Brain pericyte (primary cell): ENCODE results near the gene NFIC.

Experiments used
- DNase-seq: peaks from one replicate; pipeline ENCODE4 v3.0.0-alpha.2; 2012; ENCODE audit warnings: low read depth, low spot score

Gene NFIC

DNA sequence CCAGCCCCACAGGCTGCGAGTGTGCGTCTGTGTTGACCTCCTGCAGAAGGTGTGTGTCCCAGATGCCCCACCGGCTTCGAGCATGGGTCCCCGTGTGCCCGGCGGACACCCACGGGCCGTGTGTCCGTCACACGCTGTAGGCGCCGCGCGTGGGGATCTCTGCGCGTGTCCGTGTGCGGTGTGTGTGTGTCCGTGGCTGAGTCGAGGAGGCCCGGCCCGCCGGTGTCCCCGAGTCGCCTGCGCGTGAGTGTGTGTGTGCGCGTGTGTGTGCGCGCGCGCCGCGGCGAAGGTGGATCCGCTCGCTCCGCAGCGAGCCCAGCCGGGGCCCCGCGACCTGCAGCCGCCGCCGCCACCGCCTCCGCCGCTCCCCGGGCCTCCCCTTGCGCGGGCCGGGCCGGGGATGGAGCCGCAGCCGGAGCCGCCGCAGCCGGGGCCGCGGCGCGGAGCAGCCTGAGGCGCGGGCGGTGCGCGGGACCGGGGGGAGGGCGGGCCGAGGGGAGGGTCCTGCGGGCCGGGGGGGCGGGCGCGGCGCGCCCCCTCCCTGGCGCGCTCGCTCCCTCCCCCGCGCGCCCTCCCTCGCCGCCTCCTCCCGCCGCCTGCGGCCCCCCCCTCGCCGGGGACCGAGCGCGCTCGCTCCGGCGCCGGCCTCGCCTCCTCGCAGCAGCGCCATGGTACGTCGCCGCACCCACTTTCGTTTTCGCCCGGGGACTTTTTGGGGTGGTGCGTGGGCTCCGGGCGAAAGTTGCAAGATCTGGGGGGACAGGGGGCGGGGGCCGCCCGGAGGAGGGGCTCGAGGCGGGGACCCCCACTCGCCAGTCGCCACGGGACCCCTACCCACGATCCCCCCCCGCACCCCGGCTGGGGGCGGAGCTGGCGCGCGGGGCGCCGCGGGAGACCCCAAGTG lies 7.1 kb upstream of the NFIC start:
- no peak for DNase-seq

DNA sequence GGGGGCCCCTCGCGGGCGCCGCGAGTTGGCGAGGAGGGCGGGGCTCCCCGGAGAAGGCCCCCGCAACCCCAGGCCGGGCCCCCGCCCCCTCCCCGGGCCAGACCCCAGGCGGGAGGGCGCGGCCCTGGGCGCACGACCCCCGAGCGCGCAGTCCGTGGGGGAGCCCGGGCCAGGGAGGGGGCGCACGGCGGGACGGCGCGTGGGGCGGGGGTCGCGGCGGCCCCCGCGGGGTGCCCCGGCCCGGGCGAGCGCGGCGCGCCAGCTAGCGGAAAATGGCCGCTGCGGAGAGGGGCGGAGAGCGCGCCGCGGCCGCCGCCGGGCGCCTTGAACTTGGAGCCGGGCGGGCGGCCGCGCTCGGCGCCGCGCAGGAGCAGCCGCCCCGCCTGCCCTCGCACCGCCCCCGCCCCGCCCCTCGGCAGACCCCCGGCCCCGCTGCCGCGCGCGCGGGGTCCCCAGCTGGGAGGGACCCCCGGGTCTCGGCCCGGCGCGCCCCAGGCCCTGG lies 6.4 kb upstream of the NFIC start:
- DNase-seq, result no peak

DNA sequence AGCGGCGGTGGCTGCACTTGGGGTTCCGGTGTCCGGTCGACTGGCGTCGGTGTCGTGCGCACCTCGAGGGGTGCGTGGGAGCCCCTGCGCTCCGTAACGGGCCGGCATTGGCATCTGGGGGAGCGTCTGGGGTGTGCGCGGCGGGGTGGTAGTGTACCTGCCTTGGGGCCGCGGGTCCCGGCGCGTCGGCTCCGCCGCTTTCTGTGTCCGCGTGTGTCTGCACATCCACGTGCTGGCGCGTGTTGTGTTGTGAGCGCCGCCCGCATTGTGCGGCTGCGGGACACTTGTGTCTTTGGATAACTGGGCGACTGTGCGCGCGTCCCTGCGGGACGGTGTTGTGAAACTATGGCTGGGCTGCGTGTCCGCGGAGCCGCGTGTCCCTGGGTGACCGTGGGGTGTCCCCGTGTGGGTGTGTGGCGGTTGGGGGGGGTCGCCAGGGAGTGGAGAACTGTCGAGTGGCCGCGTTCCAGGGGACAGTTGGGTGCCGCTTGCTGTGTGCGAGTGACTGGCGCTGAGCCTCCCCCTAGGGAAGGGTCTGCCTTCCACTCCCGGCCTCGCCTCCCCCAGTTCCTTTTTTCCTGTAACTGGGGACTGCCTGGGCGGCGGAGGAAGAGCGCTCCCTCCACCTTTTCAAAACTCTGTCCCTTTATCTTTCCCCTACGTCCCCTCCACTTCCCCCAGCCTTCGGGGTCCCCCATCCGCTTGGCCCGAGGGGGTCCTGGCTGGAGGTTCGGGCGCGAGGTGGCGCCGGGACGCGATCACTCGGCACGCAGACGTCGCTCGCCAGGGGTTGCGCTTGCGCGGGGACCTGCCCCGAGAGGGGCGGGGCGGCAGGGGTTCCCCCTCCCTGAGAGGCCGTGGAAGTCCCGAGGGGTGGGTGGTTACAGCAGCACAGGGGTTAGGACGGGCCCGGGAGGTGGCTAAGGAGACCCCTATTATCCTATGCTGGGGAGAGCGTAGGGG lies 5.7 kb upstream of the NFIC start:
- no peak for DNase-seq

DNA sequence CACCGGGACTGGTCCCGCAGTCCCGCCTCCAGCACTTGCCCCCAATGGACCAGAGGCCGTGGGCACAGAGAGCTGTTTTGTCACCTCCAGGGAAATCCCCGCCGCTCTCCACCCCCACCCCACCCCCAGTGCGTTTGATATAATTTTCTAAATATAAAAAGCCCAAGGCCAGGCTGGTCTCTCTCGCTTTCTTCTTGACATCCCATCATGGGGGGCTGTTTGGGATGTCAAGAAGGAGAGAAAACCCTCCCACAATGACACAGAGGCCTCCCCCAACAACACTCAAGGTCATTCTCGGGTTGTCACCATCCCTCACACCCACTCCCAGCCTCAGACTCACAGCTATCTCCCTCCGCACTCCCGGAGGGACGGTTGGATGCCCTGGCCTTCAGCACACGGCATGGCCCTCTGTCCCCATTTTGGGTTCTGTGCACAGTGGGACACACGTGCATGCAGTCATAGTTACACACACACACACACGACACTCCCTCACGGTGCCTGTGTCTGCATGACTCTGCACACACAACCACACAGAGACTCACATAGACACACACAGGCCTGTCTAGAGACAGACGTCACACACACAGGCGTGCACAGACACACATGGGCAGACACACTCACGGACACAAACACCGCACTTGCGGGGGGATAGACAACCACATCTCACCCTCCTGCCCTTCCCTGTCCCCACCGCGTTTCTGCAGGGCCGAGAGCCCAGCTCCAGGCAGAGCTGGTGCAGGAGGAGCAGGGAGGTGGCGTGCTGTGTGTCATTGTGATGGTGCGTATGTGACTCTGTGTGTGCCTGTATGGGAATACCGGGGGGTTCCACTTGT lies 4.8 kb upstream of the NFIC start:
- DNase-seq, result no peak

DNA sequence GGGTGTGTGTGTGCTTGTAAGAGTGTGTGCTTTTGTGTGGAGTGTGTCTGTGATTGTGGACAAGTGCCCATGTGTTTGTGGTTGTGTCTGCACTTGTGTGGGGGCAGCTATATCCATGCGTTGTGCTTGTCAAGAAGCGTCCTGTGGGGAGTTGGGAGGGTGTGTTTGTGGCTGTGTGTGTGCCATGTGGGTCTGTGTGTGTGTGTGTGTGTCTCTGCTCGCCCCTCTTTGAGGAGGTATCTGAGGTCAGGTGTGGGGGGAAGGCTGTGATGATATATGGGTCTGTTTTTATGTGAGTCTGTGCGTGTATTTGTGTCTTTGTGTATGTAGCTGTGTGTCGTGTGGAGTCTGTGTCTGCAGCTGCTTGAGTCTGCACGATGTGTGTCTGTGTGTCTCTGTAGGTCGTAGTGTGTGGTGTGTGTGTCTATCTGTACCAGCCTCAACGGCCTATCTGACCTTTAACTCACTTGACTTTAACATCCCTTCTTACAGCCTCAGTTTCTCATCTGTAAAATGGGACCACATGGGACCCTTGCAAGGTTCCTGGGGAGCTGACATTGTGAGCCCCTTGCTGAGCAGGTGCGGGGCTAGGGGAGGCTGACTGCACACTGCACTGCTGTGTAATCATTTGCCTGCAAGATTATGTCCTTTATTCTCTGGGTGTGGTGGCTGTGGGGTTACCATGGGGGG lies 4.0 kb upstream of the NFIC start:
- DNase-seq, result no peak

DNA sequence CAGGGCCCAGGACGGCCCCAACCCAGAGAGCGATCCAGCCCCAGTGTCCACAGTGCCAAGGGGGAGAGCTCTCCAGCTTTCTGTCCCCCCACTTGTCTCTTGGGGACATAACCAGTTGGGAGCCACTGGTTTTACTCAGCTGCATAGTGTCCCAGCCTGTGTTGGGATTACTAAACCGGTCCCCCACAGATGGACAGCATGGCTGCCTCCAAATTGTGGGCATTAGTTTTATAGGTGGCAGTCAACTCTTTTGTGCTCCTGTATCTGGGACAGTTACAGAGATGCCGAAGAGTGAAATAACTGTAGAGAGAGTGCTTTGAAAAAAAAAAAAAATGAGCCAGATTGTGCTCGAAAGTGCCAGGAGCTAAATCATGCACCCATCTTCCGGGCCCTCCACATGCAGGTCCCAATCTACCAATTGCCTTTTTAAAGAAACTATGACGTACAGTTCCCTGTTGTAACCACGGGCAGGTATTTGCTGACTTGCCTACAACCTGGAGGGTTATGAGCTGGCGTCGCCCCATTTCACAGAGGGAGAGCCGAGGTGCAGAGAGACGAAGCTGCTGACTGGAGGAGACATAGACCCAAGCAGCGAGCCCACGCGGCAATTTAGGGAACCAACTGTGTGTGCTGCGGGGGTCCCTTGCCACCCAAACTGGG lies 2.4 kb upstream of the NFIC start:
- DNase-seq, result no peak

DNA sequence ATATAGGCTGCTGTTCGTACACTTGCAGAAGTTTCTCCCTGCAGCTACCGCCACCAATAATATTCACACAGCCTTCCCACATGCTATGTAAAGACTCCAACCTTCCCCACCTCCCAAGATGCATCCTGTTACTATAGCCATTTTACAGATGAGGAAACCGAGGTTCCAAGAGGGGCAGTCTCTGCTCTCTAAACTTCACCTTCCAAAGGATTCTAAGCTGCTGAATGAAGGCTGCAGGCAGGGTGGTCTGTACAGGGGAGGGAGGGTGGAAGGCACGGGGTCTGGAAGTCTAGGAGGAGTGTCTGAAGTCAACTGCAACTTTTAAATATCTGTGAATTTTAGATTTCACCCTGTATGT lies 1.9 kb upstream of the NFIC start:
- no peak for DNase-seq

DNA sequence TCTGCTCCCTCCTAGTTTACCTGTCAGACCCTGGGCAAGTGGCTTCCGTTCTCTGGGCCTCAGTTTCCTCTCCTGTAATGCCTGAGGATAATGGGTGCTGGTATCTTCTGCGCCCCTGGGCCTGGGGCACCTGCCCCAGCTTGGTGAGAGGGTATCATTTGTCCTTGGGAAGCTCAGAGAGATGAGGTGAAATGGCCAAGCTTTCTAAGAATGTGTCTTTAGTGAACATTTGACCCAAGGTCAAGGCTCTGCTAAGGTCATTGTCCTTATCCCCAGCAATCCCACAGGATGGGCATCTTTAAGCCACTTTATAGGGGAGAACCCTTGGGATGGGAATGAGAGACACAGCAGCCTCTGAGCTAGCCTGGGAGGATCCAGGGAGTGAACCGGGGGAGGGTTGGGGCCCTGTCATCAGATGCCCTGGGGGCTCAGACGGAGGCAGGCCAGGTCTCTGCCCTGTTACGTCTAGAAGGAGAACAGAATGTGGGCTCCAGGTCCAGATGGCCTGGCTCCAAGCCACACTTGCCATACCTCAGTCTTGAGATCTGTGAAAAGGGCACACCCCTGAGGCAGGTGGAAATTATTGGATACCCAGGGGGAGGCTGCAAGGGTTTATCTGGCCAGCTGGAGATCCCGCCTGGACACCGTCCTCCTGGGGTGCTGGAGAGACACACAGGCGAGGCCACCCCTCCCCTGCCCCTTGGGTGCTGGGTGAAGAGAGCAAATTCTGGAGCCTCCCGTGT lies 1.1 kb upstream of the NFIC start:
- DNase-seq, result no peak

DNA sequence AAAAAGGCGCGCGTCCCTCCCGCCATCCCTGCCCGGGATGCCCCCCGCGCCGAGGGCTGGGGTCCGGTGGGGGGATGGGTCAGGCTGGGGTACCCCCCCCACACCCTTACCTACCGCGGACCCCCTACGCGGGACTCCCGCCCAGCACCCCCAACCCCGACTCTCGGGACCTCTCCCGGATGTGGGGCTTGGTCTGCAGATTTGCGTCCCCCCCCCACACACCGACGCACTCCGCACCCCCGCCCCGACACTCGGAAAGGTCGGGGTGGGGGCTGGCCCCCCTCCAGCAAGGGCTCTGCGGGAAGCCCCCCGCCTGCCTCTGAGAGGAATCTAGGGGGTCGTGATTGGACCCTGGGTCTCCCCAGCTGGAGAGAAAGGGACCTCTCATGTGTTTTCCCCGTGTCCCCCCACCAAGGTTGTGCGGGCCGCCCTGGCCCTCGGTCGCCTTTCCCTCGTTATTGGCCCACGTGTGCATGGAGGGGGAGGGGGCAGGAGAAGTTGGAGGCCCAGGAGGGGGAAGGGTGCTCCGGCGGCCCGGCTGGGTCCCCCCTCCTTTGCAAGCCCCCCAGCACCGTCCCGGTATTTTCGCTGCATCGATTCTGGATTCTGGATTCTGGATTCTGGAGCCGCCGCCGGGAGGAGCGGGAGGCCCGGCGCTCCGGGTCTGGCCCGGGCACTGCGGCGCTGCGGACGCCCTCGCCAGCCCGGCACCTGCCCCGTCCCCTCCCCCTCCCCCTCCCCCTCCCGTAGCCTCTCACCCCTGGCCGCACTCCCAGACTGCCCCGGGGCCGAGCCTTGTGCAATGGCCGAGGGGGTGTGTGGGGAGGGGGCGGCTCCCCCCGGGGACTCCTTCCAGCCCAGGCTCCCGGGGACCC lies 607 bp downstream of the NFIC start:
- no peak for DNase-seq

DNA sequence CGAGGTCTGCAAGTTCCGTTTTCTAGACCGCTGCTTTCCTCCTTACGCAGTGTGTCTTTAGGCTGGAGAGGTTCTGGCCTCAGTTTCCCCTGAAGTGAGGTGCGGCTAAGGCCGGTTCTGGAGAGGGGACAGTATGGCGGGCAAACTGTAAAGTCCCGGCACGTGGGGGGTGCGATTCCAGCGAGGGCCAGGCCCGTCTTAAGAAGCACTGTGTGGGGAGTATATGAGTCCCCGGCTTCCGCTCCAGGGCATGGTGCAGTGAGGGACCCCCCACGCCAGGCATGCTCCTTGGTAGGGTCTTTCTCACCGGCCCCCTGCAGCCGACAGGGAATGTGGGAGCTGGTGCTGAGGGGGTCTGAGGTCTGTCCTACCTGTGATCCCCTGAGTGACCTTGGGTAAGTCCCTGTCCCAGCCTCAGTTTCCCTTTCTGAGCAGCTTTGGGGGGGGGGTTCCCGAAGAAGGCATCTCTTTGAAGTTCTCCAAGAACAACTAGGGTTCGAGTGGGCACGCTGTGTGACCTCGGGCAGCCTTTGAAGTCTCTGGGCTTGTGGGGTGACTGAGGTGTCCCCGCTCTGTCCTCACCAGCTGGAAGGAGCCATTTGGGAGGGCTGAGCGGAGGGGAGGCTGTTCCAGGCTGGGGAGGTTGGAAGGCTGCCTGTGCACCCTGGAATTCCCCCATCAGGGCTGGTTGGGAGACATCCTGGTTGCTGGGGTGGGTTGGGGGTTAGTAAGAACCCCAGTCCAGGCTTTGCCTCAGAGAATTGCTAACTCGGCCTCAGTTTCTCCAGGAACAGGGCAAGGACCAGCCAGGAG lies 1.5 kb downstream of the NFIC start:
- DNase-seq, result no peak

DNA sequence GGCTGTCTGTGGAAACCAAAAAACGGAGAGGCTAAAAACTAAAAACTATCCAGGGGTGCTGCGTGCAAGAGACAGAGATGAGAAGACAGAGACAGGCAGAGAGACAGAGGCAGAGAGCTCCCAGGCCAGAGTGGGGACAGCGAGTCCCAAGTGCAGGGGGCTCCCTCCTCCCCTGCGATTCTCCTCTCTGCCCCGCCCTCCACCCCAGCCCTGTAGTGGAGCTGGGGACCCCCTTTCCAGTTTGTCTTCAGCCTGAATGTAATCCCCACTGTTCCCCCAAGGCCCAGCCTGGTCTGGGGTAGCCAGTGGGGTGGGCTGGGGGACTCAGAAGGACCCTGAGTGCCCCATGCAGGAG lies 2.0 kb downstream of the NFIC start:
- no peak for DNase-seq

DNA sequence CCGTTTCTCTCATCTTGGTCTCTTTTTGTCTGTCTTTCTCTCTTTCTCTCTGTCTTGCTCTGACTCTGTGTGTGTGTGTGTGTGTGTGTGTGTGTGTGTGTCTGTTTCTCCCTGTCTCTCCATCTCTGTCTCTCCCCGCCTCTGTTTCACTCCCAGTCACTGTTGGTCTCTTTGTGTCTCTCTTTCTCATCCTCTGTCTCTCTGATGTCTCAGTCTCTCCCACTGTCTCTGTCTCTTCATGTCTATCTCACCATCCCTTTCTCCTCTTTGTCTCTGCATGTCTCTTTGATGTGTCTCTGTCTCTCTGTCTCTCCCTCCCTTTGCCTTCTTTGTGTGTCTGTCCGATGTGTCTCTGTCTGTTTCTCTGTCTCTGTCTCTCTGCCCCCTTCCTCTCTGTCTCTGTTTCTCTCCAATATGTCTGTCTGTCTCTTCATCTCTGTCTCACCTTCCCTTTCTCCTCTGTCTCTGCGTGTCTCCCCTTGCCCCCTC lies 2.5 kb downstream of the NFIC start:
- DNase-seq, result no peak

DNA sequence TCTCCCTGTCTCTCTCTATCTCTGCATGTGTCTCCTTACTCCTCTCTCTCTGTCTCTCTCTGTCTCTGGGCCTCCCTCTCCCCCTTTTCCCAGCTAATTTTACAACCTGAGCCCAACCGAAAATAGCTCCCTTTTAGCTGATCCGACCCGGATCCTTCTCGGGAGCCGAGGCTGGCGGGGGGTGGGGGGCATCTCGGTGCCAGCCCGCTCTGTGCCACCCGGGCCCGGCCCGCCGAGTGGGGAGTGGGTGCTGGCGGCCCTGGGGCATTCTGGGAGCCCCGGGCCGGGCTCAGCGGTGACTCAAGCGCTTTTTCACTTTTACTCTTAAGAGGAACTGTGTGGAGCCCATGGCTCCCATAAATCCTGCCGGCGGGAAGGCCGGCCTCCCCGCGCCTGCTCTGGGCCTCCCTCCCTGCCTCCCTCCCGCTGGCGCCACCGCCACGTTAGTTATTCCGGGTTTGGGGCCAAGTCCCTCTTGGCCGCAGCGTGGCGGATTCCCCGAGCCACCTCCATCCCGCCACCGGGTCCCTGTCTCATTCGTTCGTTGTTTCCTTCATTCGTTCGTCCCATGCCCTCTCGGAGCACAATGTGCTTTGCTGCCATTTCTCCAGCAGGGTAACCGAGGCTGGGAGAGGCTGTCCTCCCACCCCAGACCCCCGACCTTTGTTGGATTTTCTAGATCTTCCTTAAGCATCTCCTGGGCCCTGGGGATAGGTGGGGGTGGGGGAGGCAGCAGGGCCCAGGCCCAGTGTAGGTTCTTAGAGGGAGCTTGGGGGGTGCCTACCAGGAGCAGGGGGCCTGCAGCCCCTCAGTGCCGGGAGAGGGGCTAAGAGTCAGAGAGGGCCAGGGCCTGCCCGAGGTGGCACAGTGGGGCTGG lies 3.2 kb downstream of the NFIC start:
- DNase-seq, result no peak

DNA sequence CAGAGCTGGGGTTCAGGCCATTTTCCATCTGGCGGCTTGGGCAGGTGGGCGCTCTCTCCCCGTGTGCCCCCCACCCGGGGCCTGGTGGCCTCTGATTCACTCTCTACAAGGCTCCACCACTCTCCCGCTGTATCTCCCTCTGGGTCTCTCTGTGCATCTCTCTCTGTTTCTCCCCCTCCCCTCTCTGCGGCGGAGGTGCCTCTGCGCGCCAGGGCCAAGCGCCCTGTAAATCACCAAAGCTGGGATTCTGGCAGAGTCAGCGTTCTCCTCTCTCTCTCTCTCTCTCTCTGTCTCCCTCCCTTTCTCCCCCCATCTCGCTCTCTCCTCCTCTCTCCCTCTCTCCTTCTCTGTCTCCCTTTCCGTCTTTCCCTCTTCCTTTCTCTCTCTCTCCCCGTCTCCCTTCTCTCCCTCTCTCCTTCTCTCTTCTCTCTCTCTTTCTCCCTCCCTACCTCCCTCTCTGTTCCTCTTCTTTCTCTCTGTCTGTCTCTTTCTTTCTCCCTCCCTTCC lies 3.9 kb downstream of the NFIC start:
- no peak for DNase-seq

DNA sequence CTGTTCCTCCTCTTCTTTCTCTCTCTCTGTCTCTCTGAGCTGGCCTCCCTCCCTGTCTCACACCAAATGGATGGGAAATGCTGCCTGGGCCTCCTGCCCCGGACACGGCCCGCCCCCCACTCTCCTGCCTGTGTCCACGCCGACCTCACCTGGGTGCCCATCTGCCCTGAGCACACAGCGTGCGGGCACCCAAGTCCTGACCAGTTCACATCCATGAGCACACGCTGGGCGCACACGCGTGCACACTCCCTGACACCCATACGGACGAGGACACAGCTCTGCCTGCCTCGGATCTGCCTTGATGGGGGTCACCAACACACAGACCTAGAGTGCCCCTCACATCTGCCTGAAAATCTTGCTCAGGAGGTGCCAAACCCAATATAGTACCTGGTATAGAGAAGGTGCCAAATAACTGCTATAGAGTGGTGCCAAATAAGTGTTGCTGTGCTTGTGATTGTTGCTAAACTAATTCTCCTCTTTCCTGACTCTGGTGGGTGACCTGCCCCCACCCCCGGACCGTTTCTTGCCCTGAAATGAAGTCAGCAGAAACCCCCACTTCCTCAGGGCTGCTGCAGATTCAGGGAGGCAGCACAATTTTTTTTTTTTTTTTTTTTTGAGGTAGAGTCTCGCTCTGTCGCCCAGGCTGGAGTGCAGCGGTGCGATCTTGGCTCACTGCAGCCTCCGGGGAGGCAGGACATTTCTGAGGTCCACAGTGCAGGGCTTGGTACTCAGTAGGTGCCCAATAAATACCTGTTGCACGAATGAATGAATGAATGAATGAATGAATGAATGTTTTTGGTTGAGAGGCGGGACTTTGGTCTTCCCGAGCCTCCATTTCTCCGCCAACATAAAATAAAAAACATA lies 4.6 kb downstream of the NFIC start:
- no peak for DNase-seq

DNA sequence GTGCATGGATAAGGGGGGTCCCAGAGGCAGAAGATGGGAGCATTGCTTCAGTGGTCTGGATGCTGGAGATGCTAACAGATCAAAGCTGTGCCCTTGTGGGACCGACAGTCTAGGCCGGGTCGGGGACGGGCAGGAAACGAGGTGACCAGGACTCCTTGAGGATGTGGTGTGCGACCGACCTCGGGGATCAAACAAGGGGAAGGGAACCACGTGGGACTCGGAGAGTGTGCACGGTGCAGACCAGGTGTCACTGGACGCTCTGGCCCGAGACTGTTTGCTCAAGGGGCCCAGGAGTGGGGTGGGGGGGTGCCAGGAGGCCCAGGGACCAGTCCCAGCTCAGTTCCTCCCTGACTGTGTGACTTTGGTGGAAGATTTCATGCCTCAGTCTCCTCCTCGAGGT lies 6.0 kb downstream of the NFIC start:
- no peak for DNase-seq
